A673 (cell line): Measurements from ENCODE around the gene AGPAT2. TPM values are rescaled to one million over a fixed set of nuclear protein-coding genes. Genes with fewer than 3 reads are reported as not detected.

Experiments
- BruUV-seq: library from RNA; stranded (reverse); fragments of 400-500 nt; replicated peaks from 2 replicates; lab custom pipeline; 2021; lab: Mats Ljungman, UMichigan
- CTCF ChIA-PET: fragments of 300-600 bp; sonication (Branson Sonifier 250); formaldehyde crosslinking; loops from one replicate; lab custom pipeline; 2022; ENCODE audit warnings: antibody characterized with exemption; lab: Charles Lee
- POLR2A ChIA-PET: fragments of 300-600 bp; sonication (Branson Sonifier 250); formaldehyde crosslinking; loops from one replicate; lab custom pipeline; 2022; ENCODE audit warnings: antibody characterized with exemption; ENCODE audit not compliant: low non-redundant PET; lab: Charles Lee
- DNase-seq: peaks from one replicate; pipeline ENCODE4 v3.0.0-alpha.2; 2015; ENCODE audit warnings: low spot score
- H3K27ac ChIP-seq: fragments of 200-600 bp; sonication (generic); 2 replicates; pipeline ENCODE4 v1.5.1; 2016; ENCODE audit warnings: mixed run types, low read depth, mild to moderate bottlenecking, mixed read lengths, antibody characterized with exemption, low read length; ENCODE audit not compliant: poor library complexity, severe bottlenecking
- H3K27me3 ChIP-seq: fragments of 200-600 bp; sonication (generic); replicated peaks from 2 replicates; pipeline ENCODE4 v1.6.1; 2017; ENCODE audit warnings: mixed run types, low read depth, mild to moderate bottlenecking, mixed read lengths, antibody characterized with exemption, low read length; ENCODE audit not compliant: insufficient read depth, poor library complexity
- H3K36me3 ChIP-seq: fragments of 200-600 bp; sonication (generic); 2 replicates; pipeline ENCODE4 v1.6.1; 2016; ENCODE audit warnings: mixed run types, mild to moderate bottlenecking, mixed read lengths, antibody characterized with exemption, low read length; ENCODE audit not compliant: insufficient read depth, poor library complexity, severe bottlenecking
- H3K4me1 ChIP-seq: fragments of 200-600 bp; sonication (generic); 2 replicates; pipeline ENCODE4 v1.6.1; 2017; ENCODE audit warnings: mixed run types, mild to moderate bottlenecking, mixed read lengths, antibody characterized with exemption, low read length; ENCODE audit not compliant: insufficient read depth, poor library complexity, severe bottlenecking
- H3K4me3 ChIP-seq: fragments of 200-600 bp; sonication (generic); 2 replicates; pipeline ENCODE4 v1.5.1; 2016; ENCODE audit warnings: low read depth, mixed run types, mild to moderate bottlenecking, mixed read lengths, low read length; ENCODE audit not compliant: poor library complexity, severe bottlenecking
- H3K9me3 ChIP-seq: fragments of 200-600 bp; sonication (generic); 2 replicates; pipeline ENCODE4 v1.6.1; 2016; ENCODE audit warnings: mixed run types, low read depth, mild to moderate bottlenecking, mixed read lengths, antibody characterized with exemption, low read length; ENCODE audit not compliant: poor library complexity, severe bottlenecking
- EZH2 ChIP-seq: fragments of 200-600 bp; sonication (generic); IDR thresholded peaks from 2 replicates; pipeline ENCODE4 v1.6.1; 2017; ENCODE audit warnings: borderline replicate concordance, low read depth, mild to moderate bottlenecking, mixed read lengths, antibody characterized with exemption, low read length; ENCODE audit not compliant: poor library complexity, severe bottlenecking
- intact Hi-C: fragments of 100-400 bp; cut with micrococcal nuclease; formaldehyde crosslinking; loops from one replicate; pipeline ENCODE4 v1.10.0; 2022; ENCODE audit not compliant: unreplicated experiment
- total RNA-seq: library from RNA; stranded (reverse); gene quantifications from 2 replicates; pipeline ENCODE4 v1.2.3, GENCODE V29; 2021
- TF ChIP-seq, protein P1 (sequence below): fragments of 300-800, 200-600 bp; sonication (generic); conservative IDR thresholded peaks from 2 replicates; pipeline ENCODE4 v1.5.1; 2017; ENCODE audit warnings: low read depth, mild to moderate bottlenecking, antibody characterized with exemption, low read length, moderate library complexity, mixed read lengths

Gene AGPAT2
- total RNA-seq, 1 experiment from 2014 or later = 57.7 TPM

GRCh38 chr9:136687721-136688223 lies 515 bp upstream of the AGPAT2 start:
- CTCF ChIA-PET = no interaction called here
- no peak overlapping the region for H3K27ac ChIP-seq
- intact Hi-C loops = no loop called here
- no TSS peak for BruUV-seq
- no peaks in the 10 kb centered on the region for H3K36me3 ChIP-seq
- H3K9me3 ChIP-seq = no peaks in the 10 kb centered on the region
- TF ChIP-seq, protein P1, sequence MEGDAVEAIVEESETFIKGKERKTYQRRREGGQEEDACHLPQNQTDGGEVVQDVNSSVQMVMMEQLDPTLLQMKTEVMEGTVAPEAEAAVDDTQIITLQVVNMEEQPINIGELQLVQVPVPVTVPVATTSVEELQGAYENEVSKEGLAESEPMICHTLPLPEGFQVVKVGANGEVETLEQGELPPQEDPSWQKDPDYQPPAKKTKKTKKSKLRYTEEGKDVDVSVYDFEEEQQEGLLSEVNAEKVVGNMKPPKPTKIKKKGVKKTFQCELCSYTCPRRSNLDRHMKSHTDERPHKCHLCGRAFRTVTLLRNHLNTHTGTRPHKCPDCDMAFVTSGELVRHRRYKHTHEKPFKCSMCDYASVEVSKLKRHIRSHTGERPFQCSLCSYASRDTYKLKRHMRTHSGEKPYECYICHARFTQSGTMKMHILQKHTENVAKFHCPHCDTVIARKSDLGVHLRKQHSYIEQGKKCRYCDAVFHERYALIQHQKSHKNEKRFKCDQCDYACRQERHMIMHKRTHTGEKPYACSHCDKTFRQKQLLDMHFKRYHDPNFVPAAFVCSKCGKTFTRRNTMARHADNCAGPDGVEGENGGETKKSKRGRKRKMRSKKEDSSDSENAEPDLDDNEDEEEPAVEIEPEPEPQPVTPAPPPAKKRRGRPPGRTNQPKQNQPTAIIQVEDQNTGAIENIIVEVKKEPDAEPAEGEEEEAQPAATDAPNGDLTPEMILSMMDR = no peak
- TF ChIP-seq EZH2 = no peak
- H3K27me3 ChIP-seq = no peaks in the 10 kb centered on the region
- H3K4me1 ChIP-seq = peaks cover 6% of the 10 kb centered on the region
- peak overlapping the region; percentile 77 for H3K4me3 ChIP-seq
- POLR2A ChIA-PET = no interaction called here
- no peak for DNase-seq

- Histone ChIP-seq H3K27ac (peak overlapping the region; percentile 87), H3K36me3 (no peaks in the 10 kb centered on the region), H3K27me3 (no peaks in the 10 kb centered on the region), H3K4me1 (peaks cover 6% of the 10 kb centered on the region), H3K4me3 (peak overlapping the region; percentile 77), H3K9me3 (no peaks in the 10 kb centered on the region)
- no peak for DNase-seq
- intact Hi-C loops = no loop called here
- POLR2A ChIA-PET = no interaction called here
- CTCF ChIA-PET = interaction anchor here (0.5 kb wide), 1 partner anchor 40 kb away, joined by 13 read pairs; no protein-coding TSS in a partner anchor
- no TSS peak for BruUV-seq
- no peak for TF ChIP-seq EZH2
- TF ChIP-seq, protein P1 = no peak
Measured at GRCh38 chr9:136686534-136686793, 793 bp downstream of the AGPAT2 start.

DNA sequence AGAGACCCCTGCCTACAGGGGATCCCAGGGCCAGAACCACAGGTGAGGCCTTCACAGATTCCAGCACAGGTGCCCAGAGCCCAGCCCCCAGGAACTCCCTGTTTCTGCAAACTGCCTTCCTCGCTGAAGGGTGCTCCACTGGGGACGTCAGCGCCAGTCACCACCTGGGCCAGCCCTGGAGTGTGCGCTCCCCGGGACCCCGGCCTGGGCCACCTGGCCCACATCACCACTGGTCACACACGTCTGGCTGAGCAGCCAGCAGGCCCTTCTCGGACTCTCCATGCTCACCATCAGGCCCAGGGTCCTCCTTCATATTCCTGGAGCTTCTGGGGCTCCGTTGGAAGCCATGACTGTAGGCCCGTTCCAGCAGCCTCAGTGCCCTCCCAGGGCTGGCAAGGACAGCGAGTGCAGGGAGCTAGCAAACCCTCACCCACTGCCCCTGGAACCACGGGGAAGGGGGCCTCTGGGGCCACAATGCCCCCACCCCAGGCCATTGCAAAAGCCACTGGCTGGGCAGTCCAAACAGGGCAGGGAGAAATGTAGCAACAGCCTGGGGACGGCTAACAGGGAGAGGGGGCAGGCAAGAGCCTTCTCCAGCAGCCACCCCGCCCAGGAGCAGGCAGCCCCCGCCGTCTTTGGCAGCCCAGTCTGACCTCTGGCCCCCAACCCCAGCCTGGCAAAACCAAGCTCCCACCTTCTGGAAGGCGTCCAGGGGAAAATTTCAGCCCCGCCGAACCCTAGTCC lies 1.3 kb downstream of the AGPAT2 start:
- Histone ChIP-seq H3K27ac (peak overlapping the region; percentile 87), H3K36me3 (no peaks in the 10 kb centered on the region), H3K27me3 (no peaks in the 10 kb centered on the region), H3K4me3 (peak overlapping the region; percentile 77), H3K4me1 (peaks cover 6% of the 10 kb centered on the region), H3K9me3 (no peaks in the 10 kb centered on the region)
- intact Hi-C loops = no loop called here
- no peak for DNase-seq
- no TSS peak for BruUV-seq
- ChIA-PET POLR2A (interaction anchor here (0.7 kb wide), 1 partner anchor 254 kb away, joined by 3 read pairs; no protein-coding TSS in a partner anchor), CTCF (interaction anchor here (0.5 kb wide), 1 partner anchor 39 kb away, joined by 13 read pairs; no protein-coding TSS in a partner anchor)
- TF ChIP-seq, protein P1 = no peak
- no peak for TF ChIP-seq EZH2
